Lung (tissue), 12 donors: ENCODE measurements around the gene ROBO1. TPM values are rescaled to one million over a fixed set of nuclear protein-coding genes. Genes with fewer than 3 reads are reported as not detected.
A peak's percentile ranks its signal among the peaks of the same experiment; 100 is the strongest.

ENCODE experiments used
- ATAC-seq: fragments of 200-7000 bp; cut with Tn5 transposase; one replicate; pipeline ENCODE4 v1.9.1; 2020; ENCODE audit warnings: moderate number of reproducible peaks; ENCODE audit not compliant: insufficient read depth, low FRiP score
- DNase-seq, 3 donors: peaks; one replicate each; pipeline ENCODE4 v3.0.0-alpha.2; 2013 to 2017
- H3K27ac ChIP-seq, 2 donors: one replicate each; pipeline ENCODE4 v1.5.1; 2013; ENCODE audit warnings: mild to moderate bottlenecking in 2 of 2, moderate library complexity in 2 of 2, control low read depth in 1 of 2, inconsistent platforms in 1 of 2, low read depth in 1 of 2, low read length in 1 of 2
- H3K27me3 ChIP-seq, 3 donors: one replicate each; pipeline ENCODE4 v1.5.1; 2013; ENCODE audit warnings: low read length in 2 of 3; ENCODE audit not compliant: control insufficient read depth in 3 of 3, insufficient read depth in 3 of 3
- H3K36me3 ChIP-seq, 4 donors: one replicate each; pipeline ENCODE4 v1.5.1; 2013; ENCODE audit warnings: low read length in 4 of 4, mild to moderate bottlenecking in 1 of 4, moderate library complexity in 1 of 4; ENCODE audit not compliant: control insufficient read depth in 4 of 4, insufficient read depth in 4 of 4
- H3K4me1 ChIP-seq, 5 donors: one replicate each; pipeline ENCODE4 v1.5.1; 2013; ENCODE audit warnings: low read length in 5 of 5, mild to moderate bottlenecking in 2 of 5, moderate library complexity in 1 of 5; ENCODE audit not compliant: control insufficient read depth in 5 of 5, insufficient read depth in 5 of 5
- H3K4me3 ChIP-seq: one replicate; pipeline ENCODE4 v1.5.1; 2013; ENCODE audit warnings: mild to moderate bottlenecking, control low read depth, moderate library complexity
- H3K9ac ChIP-seq, 2 donors: one replicate each; pipeline ENCODE4 v1.5.1; 2013; ENCODE audit warnings: low read length in 2 of 2, control low read depth in 1 of 2; ENCODE audit not compliant: insufficient read depth in 1 of 2
- H3K9me3 ChIP-seq, 4 donors: one replicate each; pipeline ENCODE4 v1.5.1; 2013; ENCODE audit warnings: low read length in 3 of 4, mild to moderate bottlenecking in 1 of 4, moderate library complexity in 1 of 4; ENCODE audit not compliant: control insufficient read depth in 4 of 4, insufficient read depth in 3 of 4
- CTCF ChIP-seq: IDR thresholded peaks from 2 replicates; pipeline ENCODE4 v1.5.1; 2012; ENCODE audit warnings: mild to moderate bottlenecking; ENCODE audit errors: control extremely low read depth, extremely low read depth
- WGBS, 2 donors: extraction: QIAGEN DNeasy Blood & Tissue Kit; methylation state at CpG; one replicate each; pipeline ENCODE4 v1.1.7; 2013; 5-methylcytosine and 5-hydroxymethylcytosine counted together
- polyA plus RNA-seq, 2 donors: library from polyadenylated mRNA; stranded (reverse); fragments of 200-250 nt; gene quantifications; one replicate each; pipeline ENCODE4 v1.2.1, GENCODE V29; 2013
- total RNA-seq, 2 donors: library from RNA; depleted of rRNA in 1 of 2; stranded (reverse); fragments of >200 nt in 1 of 2; gene quantifications; one replicate each; pipeline ENCODE4 v1.2.1, GENCODE V29; 2014 to 2021
- donor health status: control.
- donor health status: control.
- donor health status: Bipolar disorder and iron deficiency.
- donor health status: healthy.
- donor health status: DM: yes; HTN: yes; CAD: no.

The ROBO1 gene
- total and polyA plus RNA-seq, 4 donors = 2.6 to 72.6 (median 15.7) TPM

- DNase-seq = peak in 2 of 3 donors; percentile 36 to 50
- Histone ChIP-seq H3K27ac (peak overlapping the region in 1 of 2 donors; percentile 16), H3K27me3 (no peaks in the 10 kb centered on the region), H3K4me1 (peaks cover 0 to 10% (median 7%) of the 10 kb centered on the region in 5 donors), H3K9ac (peak overlapping the region in 1 of 2 donors; percentile 13), H3K4me3 (no peak overlapping the region), H3K9me3 (no peaks in the 10 kb centered on the region), H3K36me3 (peaks cover 0 to 4% (median 0%) of the 10 kb centered on the region in 4 donors)
- no peak for ATAC-seq
- WGBS, 2 donors = 83 to 88% methylated on average over 8 of the region's 8 CpGs
- TF ChIP-seq CTCF = no peak
These were observed 887.0 kb downstream of the ROBO1 start for GRCh38 chr3:78880603-78881461.

DNA sequence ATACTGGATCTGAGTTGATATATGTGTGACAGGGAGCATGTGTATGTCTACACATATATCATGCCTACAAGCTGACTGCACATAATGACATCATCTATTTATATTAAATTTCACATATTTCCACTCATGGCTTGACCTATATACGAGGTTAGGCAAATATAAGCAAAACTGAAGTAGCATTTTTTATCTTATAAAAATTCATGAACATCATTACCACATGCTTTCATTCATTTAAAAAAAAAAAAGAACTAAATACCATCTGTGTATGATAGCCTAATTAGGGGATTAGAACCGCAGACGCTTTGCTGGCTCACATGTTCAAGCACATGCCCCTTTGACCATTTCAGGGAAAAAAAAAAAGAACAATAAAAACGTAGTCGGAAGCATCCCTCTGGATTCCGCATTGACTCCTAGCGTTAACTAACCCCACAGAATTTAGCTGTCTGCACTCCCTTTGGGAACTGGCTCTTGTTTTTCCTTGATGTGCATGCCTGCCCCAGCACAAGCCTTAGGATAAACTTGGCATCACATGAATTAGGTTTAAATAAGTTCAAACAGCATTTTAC lies 888.4 kb downstream of the ROBO1 start:
- no peaks in the 10 kb centered on the region for H3K9me3 ChIP-seq
- no peaks in the 10 kb centered on the region for H3K27me3 ChIP-seq
- ATAC-seq (no peak), DNase-seq (peak in 1 of 3 donors; percentile 18)
- no peak for TF ChIP-seq CTCF
- H3K36me3 ChIP-seq = peaks cover 0 to 4% (median 0%) of the 10 kb centered on the region in 4 donors
- H3K27ac ChIP-seq = no peak overlapping the region
- H3K4me3 ChIP-seq = no peak overlapping the region
- H3K9ac ChIP-seq = no peak overlapping the region
- WGBS, 2 donors = 87 to 89% methylated on average over 7 of the region's 7 CpGs
- H3K4me1 ChIP-seq = peaks cover 0 to 10% (median 7%) of the 10 kb centered on the region in 5 donors

GRCh38 chr3:78878789-78879188 lies 889.0 kb downstream of the ROBO1 start:
- ATAC-seq = no peak
- Histone ChIP-seq H3K9me3 (no peaks in the 10 kb centered on the region), H3K4me3 (no peak overlapping the region), H3K4me1 (peaks cover 0 to 10% (median 7%) of the 10 kb centered on the region in 5 donors), H3K27ac (no peak overlapping the region), H3K36me3 (peaks cover 0 to 4% (median 0%) of the 10 kb centered on the region in 4 donors), H3K9ac (no peak overlapping the region), H3K27me3 (no peaks in the 10 kb centered on the region)
- DNase-seq = no peak
- TF ChIP-seq CTCF = no peak
- WGBS, 2 donors = 45 to 71% methylated on average over 1 of the region's 1 CpG
